ENCODE data around the gene TMEM79.
A peak's percentile ranks its signal among the peaks of the same experiment; 100 is the strongest.

Gene TMEM79

DNA sequence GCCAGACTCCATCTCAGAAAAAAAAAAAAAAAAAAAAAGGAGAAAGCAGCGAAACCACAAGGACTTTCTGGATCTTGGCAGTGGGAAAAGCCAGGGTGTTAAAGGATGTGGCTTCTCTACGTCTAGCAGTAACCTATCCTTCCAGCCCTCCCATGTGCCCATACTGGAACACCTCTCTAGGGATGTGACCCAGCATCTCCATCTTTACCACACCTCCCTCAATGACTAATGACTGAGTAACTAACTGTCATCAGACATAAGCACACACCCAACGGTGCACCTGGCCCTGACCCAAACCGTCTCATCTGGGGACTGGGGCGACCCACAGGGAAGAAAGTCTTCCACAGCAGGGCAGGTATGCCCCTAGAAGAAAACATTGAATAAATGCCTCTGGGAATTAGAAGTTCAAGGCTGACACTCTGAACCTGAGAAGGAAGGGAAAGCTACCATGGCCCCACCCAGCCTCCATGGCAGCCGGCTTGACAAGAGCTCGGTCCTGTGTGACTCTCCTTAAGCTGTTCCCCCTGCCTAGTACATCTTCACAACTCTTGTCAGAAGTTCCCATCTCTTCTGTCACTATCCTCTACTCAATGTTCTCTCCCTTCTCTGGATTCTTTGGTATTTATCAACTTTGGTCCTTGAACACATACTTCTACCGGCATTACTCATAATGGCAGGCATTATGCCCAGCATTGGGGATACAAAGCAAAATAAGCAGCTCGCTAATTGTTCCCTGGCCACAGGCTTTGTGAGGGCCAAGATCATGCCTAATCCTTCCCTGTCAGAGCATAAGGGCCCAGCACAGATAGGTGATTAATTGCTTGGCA lies 21.5 kb upstream of the TMEM79 start:
- no peak for DNase-seq
- Histone ChIP-seq H3K9me3 (ENCODE audit: control insufficient read depth, low read length) (no peaks in the 10 kb centered on the region), H3K36me3 (ENCODE audit: control insufficient read depth, insufficient read depth, low read length) (peaks cover 81% of the 10 kb centered on the region), H3K4me3 (ENCODE audit: insufficient read depth, low read depth, low read length, poor library complexity, severe bottlenecking) (no peak overlapping the region), H3K27ac (ENCODE audit: insufficient read depth, low read length, poor library complexity, severe bottlenecking) (no peak overlapping the region), H3K4me1 (ENCODE audit: control insufficient read depth, insufficient read depth, low read length, poor library complexity, severe bottlenecking) (no peaks in the 10 kb centered on the region), H3K27me3 (replicated peaks; ENCODE audit: control insufficient read depth, insufficient read depth, low read length, poor library complexity, severe bottlenecking) (no peaks in the 10 kb centered on the region)

- Histone ChIP-seq H3K9me3 (ENCODE audit: control insufficient read depth, low read length) (no peaks in the 10 kb centered on the region), H3K4me3 (ENCODE audit: insufficient read depth, low read depth, low read length, poor library complexity, severe bottlenecking) (no peak overlapping the region), H3K4me1 (ENCODE audit: control insufficient read depth, insufficient read depth, low read length, poor library complexity, severe bottlenecking) (no peaks in the 10 kb centered on the region), H3K27ac (ENCODE audit: insufficient read depth, low read length, poor library complexity, severe bottlenecking) (no peak overlapping the region), H3K27me3 (replicated peaks; ENCODE audit: control insufficient read depth, insufficient read depth, low read length, poor library complexity, severe bottlenecking) (no peaks in the 10 kb centered on the region), H3K36me3 (ENCODE audit: control insufficient read depth, insufficient read depth, low read length) (peaks cover 81% of the 10 kb centered on the region)
- no peak for DNase-seq
Observed at GRCh38 chr1:156263288-156263655, 20.9 kb upstream of the TMEM79 start.

DNA sequence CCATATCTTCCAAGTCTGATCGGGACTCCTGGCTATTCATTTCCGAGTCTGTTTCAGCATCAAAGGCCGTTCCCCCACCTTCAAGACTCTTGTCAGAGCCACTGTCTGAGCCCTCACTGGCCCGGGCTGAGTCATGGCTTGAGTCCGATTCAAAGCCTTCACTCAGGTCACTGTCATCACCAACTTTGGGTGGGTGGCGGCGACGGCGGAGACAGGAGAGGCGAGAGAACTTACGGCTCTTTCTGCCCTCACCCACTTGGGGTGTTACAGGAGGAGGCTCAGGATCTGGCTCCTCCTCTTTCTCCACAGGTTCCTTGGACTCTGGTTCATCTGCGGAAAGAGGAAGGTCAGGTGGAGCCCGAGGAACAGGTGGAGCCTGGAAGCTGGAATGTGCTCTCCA lies 18.1 kb upstream of the TMEM79 start:
- peaks cover 73% of the 10 kb centered on the region for H3K36me3 ChIP-seq (ENCODE audit: control insufficient read depth, insufficient read depth, low read length)
- H3K9me3 ChIP-seq (ENCODE audit: control insufficient read depth, low read length) = no peaks in the 10 kb centered on the region

DNA sequence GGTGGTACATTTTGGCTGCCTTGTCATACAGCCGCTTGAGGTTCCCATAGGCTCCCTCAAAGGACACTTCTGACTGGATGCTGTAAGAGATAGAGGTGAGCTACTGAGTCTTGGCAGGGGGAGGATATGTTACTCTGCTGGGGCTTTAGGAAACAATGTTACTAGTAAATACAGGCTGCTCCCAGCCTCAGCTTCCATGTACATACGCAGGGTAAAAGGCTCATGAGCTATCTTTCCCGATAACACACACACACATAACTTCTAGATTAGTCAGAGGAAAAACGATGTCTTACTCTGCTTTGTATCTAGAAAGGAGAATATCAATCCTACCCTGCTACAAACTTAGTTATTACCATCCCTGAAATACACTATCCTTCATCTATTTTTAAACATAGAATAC lies 15.8 kb upstream of the TMEM79 start:
- no peaks in the 10 kb centered on the region for H3K27me3 ChIP-seq (replicated peaks; ENCODE audit: control insufficient read depth, insufficient read depth, low read length, poor library complexity, severe bottlenecking)
- H3K36me3 ChIP-seq (ENCODE audit: control insufficient read depth, insufficient read depth, low read length) = peaks cover 76% of the 10 kb centered on the region
- no peak for DNase-seq
- H3K4me1 ChIP-seq (ENCODE audit: control insufficient read depth, insufficient read depth, low read length, poor library complexity, severe bottlenecking) = no peaks in the 10 kb centered on the region
- H3K27ac ChIP-seq (ENCODE audit: insufficient read depth, low read length, poor library complexity, severe bottlenecking) = no peak overlapping the region
- no peaks in the 10 kb centered on the region for H3K9me3 ChIP-seq (ENCODE audit: control insufficient read depth, low read length)
- no peak overlapping the region for H3K4me3 ChIP-seq (ENCODE audit: insufficient read depth, low read depth, low read length, poor library complexity, severe bottlenecking)

More for the DNA sequence above, 18.1 kb upstream of the TMEM79 start:
- H3K27ac ChIP-seq (ENCODE audit: insufficient read depth, low read length, poor library complexity, severe bottlenecking) = no peak overlapping the region
- no peaks in the 10 kb centered on the region for H3K27me3 ChIP-seq (replicated peaks; ENCODE audit: control insufficient read depth, insufficient read depth, low read length, poor library complexity, severe bottlenecking)
- H3K4me1 ChIP-seq (ENCODE audit: control insufficient read depth, insufficient read depth, low read length, poor library complexity, severe bottlenecking) = no peaks in the 10 kb centered on the region
- no peak overlapping the region for H3K4me3 ChIP-seq (ENCODE audit: insufficient read depth, low read depth, low read length, poor library complexity, severe bottlenecking)
- no peak for DNase-seq

DNA sequence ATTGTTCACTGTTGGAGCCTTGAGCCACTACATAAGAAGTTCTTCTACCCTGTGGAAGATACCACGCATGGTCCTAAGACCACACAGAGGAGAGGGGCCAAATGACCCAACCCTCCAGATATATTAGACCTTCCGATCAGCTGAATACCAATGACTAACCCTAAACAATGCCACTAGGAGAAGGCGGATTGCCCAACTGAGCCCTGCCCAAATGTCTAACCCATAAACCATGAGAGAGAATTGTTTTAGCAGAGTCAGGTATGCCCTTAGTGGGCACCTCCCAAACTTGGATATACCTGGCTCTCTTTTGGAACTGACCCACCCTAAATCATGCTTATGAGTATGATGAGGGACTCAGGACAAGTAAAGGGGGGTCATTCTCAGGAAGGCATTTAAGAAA lies 13.8 kb upstream of the TMEM79 start:
- Histone ChIP-seq H3K27me3 (replicated peaks; ENCODE audit: control insufficient read depth, insufficient read depth, low read length, poor library complexity, severe bottlenecking) (no peaks in the 10 kb centered on the region), H3K36me3 (ENCODE audit: control insufficient read depth, insufficient read depth, low read length) (peaks cover 83% of the 10 kb centered on the region), H3K9me3 (ENCODE audit: control insufficient read depth, low read length) (no peaks in the 10 kb centered on the region), H3K4me1 (ENCODE audit: control insufficient read depth, insufficient read depth, low read length, poor library complexity, severe bottlenecking) (no peaks in the 10 kb centered on the region), H3K4me3 (ENCODE audit: insufficient read depth, low read depth, low read length, poor library complexity, severe bottlenecking) (no peak overlapping the region), H3K27ac (ENCODE audit: insufficient read depth, low read length, poor library complexity, severe bottlenecking) (no peak overlapping the region)
- DNase-seq = no peak

- H3K27me3 ChIP-seq (replicated peaks; ENCODE audit: control insufficient read depth, insufficient read depth, low read length, poor library complexity, severe bottlenecking) = no peaks in the 10 kb centered on the region
- H3K4me3 ChIP-seq (ENCODE audit: insufficient read depth, low read depth, low read length, poor library complexity, severe bottlenecking) = no peak overlapping the region
- no peaks in the 10 kb centered on the region for H3K9me3 ChIP-seq (ENCODE audit: control insufficient read depth, low read length)
- no peak overlapping the region for H3K27ac ChIP-seq (ENCODE audit: insufficient read depth, low read length, poor library complexity, severe bottlenecking)
- peaks cover 7% of the 10 kb centered on the region for H3K4me1 ChIP-seq (ENCODE audit: control insufficient read depth, insufficient read depth, low read length, poor library complexity, severe bottlenecking)
- H3K36me3 ChIP-seq (ENCODE audit: control insufficient read depth, insufficient read depth, low read length) = peaks cover 63% of the 10 kb centered on the region
- no peak for DNase-seq
Observed at GRCh38 chr1:156276532-156276931, 7.6 kb upstream of the TMEM79 start.

- Histone ChIP-seq H3K9me3 (ENCODE audit: control insufficient read depth, low read length) (no peaks in the 10 kb centered on the region), H3K4me1 (ENCODE audit: control insufficient read depth, insufficient read depth, low read length, poor library complexity, severe bottlenecking) (peaks cover 11% of the 10 kb centered on the region), H3K27ac (ENCODE audit: insufficient read depth, low read length, poor library complexity, severe bottlenecking) (no peak overlapping the region), H3K36me3 (ENCODE audit: control insufficient read depth, insufficient read depth, low read length) (peaks cover 63% of the 10 kb centered on the region), H3K4me3 (ENCODE audit: insufficient read depth, low read depth, low read length, poor library complexity, severe bottlenecking) (no peak overlapping the region), H3K27me3 (replicated peaks; ENCODE audit: control insufficient read depth, insufficient read depth, low read length, poor library complexity, severe bottlenecking) (no peaks in the 10 kb centered on the region)
- DNase-seq = no peak
Observed at GRCh38 chr1:156276966-156277381, 7.2 kb upstream of the TMEM79 start.

DNA sequence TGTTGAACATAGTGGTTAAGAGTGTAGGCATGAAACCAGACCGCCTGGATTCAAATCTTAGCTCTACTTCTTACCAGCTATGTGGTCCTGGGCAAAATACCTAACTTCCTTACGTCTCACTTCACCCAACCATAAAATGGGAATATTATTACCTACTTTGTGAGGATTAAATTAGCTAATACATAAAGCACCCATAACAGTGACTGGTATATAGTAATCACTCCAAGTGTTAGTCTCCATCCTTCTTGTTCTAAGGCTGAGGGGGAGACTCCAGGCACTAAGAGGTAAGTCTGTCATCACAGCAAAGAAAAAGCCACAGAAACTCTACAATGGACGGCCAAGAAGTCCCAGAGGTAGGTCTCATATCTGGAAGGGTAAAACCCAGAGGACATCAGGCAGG lies 4.3 kb upstream of the TMEM79 start:
- DNase-seq = no peak
- Histone ChIP-seq H3K4me1 (ENCODE audit: control insufficient read depth, insufficient read depth, low read length, poor library complexity, severe bottlenecking) (peaks cover 18% of the 10 kb centered on the region), H3K9me3 (ENCODE audit: control insufficient read depth, low read length) (no peaks in the 10 kb centered on the region), H3K4me3 (ENCODE audit: insufficient read depth, low read depth, low read length, poor library complexity, severe bottlenecking) (no peak overlapping the region), H3K27me3 (replicated peaks; ENCODE audit: control insufficient read depth, insufficient read depth, low read length, poor library complexity, severe bottlenecking) (no peaks in the 10 kb centered on the region), H3K27ac (ENCODE audit: insufficient read depth, low read length, poor library complexity, severe bottlenecking) (no peak overlapping the region), H3K36me3 (ENCODE audit: control insufficient read depth, insufficient read depth, low read length) (peaks cover 34% of the 10 kb centered on the region)

DNA sequence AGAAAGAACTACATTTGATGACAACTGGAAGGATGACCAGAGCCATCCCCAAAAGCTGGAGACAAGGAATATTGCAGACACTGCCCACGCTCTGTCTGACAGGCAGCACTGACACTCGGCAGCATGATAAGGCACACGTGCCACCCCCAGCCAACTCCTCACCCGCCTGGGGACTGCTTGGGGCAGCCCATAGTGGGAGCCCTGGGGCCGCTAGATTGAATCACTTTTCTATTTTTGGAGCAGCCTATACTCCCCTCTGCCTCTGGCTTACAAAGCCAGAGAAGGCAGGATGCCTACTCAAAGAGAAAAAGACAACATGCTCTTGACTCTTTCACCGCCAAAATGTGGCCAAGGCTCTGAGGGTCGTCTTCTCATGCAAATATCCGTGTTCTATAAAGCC lies 2.8 kb upstream of the TMEM79 start:
- H3K9me3 ChIP-seq (ENCODE audit: control insufficient read depth, low read length) = no peaks in the 10 kb centered on the region
- no peaks in the 10 kb centered on the region for H3K27me3 ChIP-seq (replicated peaks; ENCODE audit: control insufficient read depth, insufficient read depth, low read length, poor library complexity, severe bottlenecking)
- H3K36me3 ChIP-seq (ENCODE audit: control insufficient read depth, insufficient read depth, low read length) = peaks cover 29% of the 10 kb centered on the region
- no peak for DNase-seq
- peak overlapping the region; percentile 81 for H3K27ac ChIP-seq (ENCODE audit: insufficient read depth, low read length, poor library complexity, severe bottlenecking)
- H3K4me3 ChIP-seq (ENCODE audit: insufficient read depth, low read depth, low read length, poor library complexity, severe bottlenecking) = peak overlapping the region; percentile 88
- H3K4me1 ChIP-seq (ENCODE audit: control insufficient read depth, insufficient read depth, low read length, poor library complexity, severe bottlenecking) = peaks cover 18% of the 10 kb centered on the region

DNA sequence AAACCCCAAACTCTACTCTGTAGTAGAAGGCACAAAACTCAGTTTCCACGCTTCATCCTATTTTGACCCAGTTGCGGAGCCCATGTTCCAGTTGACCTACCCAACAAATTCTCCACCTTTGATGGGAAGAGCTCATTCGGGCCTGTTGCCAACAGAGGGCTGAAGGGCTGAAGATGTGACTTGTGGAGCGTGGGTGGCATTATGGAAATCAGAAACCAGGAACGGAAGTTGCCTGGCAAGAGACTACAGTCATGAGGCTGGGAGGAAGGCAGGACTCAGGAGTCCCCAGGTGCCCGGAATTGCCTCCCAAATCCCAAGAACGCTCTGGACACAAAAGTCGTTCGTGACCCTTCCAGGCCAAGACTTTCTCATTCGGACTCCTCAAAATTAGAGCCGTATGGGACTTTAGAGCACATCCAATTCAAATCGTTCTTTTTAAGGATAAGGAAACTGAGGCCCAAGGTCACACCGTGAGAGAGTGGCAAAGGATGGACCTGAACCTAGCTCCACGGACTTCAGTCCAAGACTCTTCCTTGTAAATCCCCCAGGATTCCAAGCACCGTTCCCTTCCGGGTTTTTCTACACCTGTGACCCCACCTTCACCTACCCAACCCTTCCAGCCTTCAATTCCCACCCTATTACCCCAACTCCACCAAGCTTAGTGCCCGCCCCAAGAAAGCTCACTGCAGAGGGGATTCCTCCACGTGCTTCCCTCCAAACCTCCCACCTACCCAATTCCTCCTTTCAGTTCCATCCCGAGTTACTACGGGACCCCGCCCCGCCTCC lies 2.2 kb upstream of the TMEM79 start:
- Histone ChIP-seq H3K4me1 (ENCODE audit: control insufficient read depth, insufficient read depth, low read length, poor library complexity, severe bottlenecking) (peaks cover 18% of the 10 kb centered on the region), H3K27ac (ENCODE audit: insufficient read depth, low read length, poor library complexity, severe bottlenecking) (peak overlapping the region; percentile 81), H3K4me3 (ENCODE audit: insufficient read depth, low read depth, low read length, poor library complexity, severe bottlenecking) (peak overlapping the region; percentile 88), H3K9me3 (ENCODE audit: control insufficient read depth, low read length) (no peaks in the 10 kb centered on the region), H3K27me3 (replicated peaks; ENCODE audit: control insufficient read depth, insufficient read depth, low read length, poor library complexity, severe bottlenecking) (no peaks in the 10 kb centered on the region), H3K36me3 (ENCODE audit: control insufficient read depth, insufficient read depth, low read length) (peaks cover 23% of the 10 kb centered on the region)
- no peak for DNase-seq
